Fibroblast of lung (primary cell): Measurements from ENCODE around the gene SUV39H2. TPM values are rescaled to one million over a fixed set of nuclear protein-coding genes. Genes with fewer than 3 reads are reported as not detected.

ENCODE experiments used
- DNase-seq, 2 donors: peaks; one replicate each; pipeline versions ENCODE4 v3.0.0 to v3.0.0-alpha.2; 2010; ENCODE audit warnings: low read depth in 2 of 2
- H2AFZ ChIP-seq: 2 replicates; pipeline ENCODE4 v1.5.1; 2012; ENCODE audit warnings: low read length, control low read depth, inconsistent platforms
- H3K27ac ChIP-seq: 2 replicates; pipeline ENCODE4 v1.5.1; 2011; ENCODE audit warnings: low read length, control low read depth; ENCODE audit not compliant: insufficient read depth
- H3K27me3 ChIP-seq: 2 replicates; pipeline ENCODE4 v1.5.1; 2011; ENCODE audit warnings: mild to moderate bottlenecking, low read length; ENCODE audit not compliant: control insufficient read depth, insufficient read depth
- H3K36me3 ChIP-seq: 2 replicates; pipeline ENCODE4 v1.5.1; 2011; ENCODE audit warnings: low read length; ENCODE audit not compliant: control insufficient read depth, insufficient read depth
- H3K4me1 ChIP-seq: 2 replicates; pipeline ENCODE4 v1.5.1; 2011; ENCODE audit warnings: low read length; ENCODE audit not compliant: control insufficient read depth, insufficient read depth; ENCODE audit errors: extremely low read depth
- H3K4me2 ChIP-seq: 2 replicates; pipeline ENCODE4 v1.5.1; 2011; ENCODE audit warnings: low read length, control low read depth; ENCODE audit not compliant: insufficient read depth; ENCODE audit errors: extremely low read depth
- H3K4me3 ChIP-seq, 4 experiments: fragments of 200-600 bp in 1 of 4; sonication (generic) in 1 of 4; replicated peaks in 1 of 4; 2 replicates each; pipeline ENCODE4 v1.5.1; 2011 to 2016; ENCODE audit warnings: low read length in 4 of 4, low read depth in 3 of 4, mild to moderate bottlenecking in 3 of 4, control low read depth in 2 of 4, inconsistent platforms in 1 of 4, mixed read lengths in 1 of 4; ENCODE audit not compliant: insufficient read depth in 1 of 4; ENCODE audit errors: control extremely low read depth in 1 of 4
- H3K79me2 ChIP-seq: 2 replicates; pipeline ENCODE4 v1.5.1; 2012; ENCODE audit warnings: mild to moderate bottlenecking, low read length, inconsistent platforms; ENCODE audit not compliant: control insufficient read depth, insufficient read depth
- H3K9ac ChIP-seq: 2 replicates; pipeline ENCODE4 v1.5.1; 2011; ENCODE audit warnings: mild to moderate bottlenecking, low read length, control low read depth; ENCODE audit not compliant: insufficient read depth
- H3K9me3 ChIP-seq: 2 replicates; pipeline ENCODE4 v1.5.1; 2012; ENCODE audit warnings: low read depth, low read length; ENCODE audit not compliant: control insufficient read depth, insufficient read depth
- H4K20me1 ChIP-seq: 2 replicates; pipeline ENCODE4 v1.5.1; 2011; ENCODE audit warnings: low read length; ENCODE audit not compliant: control insufficient read depth, insufficient read depth; ENCODE audit errors: extremely low read depth
- EZH2 ChIP-seq: IDR thresholded peaks from 2 replicates; pipeline ENCODE4 v1.5.1; 2012; ENCODE audit warnings: low read length, control low read depth, mild to moderate bottlenecking; ENCODE audit errors: missing control alignments
- polyA plus RNA-seq, 2 donors: library from polyadenylated mRNA; depleted of rRNA in 1 of 2; stranded (reverse) in 1 of 2; unstranded in 1 of 2; fragments of >200 nt; gene quantifications; 2 replicates each; pipeline ENCODE4 v1.2.1, GENCODE V29; 2011 to 2012; ENCODE audit warnings: missing spikeins in 1 of 2
- total RNA-seq: library from RNA; depleted of rRNA; stranded (reverse); fragments of >200 nt; gene quantifications from 2 replicates; pipeline ENCODE4 v1.2.1, GENCODE V29; 2014
- TF ChIP-seq, protein P1 (sequence below), 2 donors: IDR thresholded peaks in 1 of 2; conservative IDR thresholded peaks in 1 of 2; 1 replicate in 1 of 2; 2 replicates in 1 of 2; pipeline ENCODE4 v1.5.1; 2011 to 2012; ENCODE audit warnings: low read length in 2 of 2, control low read depth in 1 of 2, inconsistent platforms in 1 of 2, low read depth in 1 of 2, mild to moderate bottlenecking in 1 of 2

The SUV39H2 gene
- total and polyA plus RNA-seq, 2 donors (not counting 1 experiment from before 2014, with no cell fraction given), result 8.1 to 9.9 TPM

DNA sequence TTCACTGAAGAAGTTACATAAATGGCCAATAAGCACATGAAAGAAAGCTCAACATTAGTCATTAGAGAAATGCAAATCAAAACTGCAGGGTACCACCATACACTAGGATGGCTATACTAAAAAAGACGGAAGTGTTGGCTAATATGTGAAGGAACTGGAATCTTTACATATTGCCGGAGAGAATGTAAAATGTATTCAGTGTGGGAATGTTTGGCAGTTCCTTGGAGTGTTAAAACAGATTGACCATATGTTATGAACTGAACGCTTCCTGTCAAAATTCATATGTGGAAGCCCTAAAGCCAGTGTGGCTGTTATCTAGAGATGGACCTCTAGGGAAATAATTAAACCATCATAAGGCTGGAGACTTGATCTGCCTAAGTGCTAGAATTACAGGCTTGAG, 33.1 kb downstream of the SUV39H2 start:
- TF ChIP-seq EZH2, result no peak
- TF ChIP-seq, protein P1, sequence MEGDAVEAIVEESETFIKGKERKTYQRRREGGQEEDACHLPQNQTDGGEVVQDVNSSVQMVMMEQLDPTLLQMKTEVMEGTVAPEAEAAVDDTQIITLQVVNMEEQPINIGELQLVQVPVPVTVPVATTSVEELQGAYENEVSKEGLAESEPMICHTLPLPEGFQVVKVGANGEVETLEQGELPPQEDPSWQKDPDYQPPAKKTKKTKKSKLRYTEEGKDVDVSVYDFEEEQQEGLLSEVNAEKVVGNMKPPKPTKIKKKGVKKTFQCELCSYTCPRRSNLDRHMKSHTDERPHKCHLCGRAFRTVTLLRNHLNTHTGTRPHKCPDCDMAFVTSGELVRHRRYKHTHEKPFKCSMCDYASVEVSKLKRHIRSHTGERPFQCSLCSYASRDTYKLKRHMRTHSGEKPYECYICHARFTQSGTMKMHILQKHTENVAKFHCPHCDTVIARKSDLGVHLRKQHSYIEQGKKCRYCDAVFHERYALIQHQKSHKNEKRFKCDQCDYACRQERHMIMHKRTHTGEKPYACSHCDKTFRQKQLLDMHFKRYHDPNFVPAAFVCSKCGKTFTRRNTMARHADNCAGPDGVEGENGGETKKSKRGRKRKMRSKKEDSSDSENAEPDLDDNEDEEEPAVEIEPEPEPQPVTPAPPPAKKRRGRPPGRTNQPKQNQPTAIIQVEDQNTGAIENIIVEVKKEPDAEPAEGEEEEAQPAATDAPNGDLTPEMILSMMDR (conservative IDR thresholded peaks at IDR 0.05 in 1 of 2, IDR thresholded peaks at IDR 0.05 in 1 of 2; ENCODE audit: low read depth in 1 of 2, low read length in 2 of 2), result no peak
- no peaks in the 10 kb centered on the region for H3K27me3 ChIP-seq
- no peak for DNase-seq
- H3K4me3 ChIP-seq, result no peak overlapping the region
- H4K20me1 ChIP-seq, result no peaks in the 10 kb centered on the region
- no peak overlapping the region for H3K27ac ChIP-seq
- no peak overlapping the region for H3K9ac ChIP-seq
- H3K4me1 ChIP-seq, result no peaks in the 10 kb centered on the region
- no peaks in the 10 kb centered on the region for H3K9me3 ChIP-seq
- H3K79me2 ChIP-seq, result no peaks in the 10 kb centered on the region
- H2AFZ ChIP-seq, result no peak overlapping the region
- no peak overlapping the region for H3K4me2 ChIP-seq
- H3K36me3 ChIP-seq, result peaks cover 8% of the 10 kb centered on the region

GRCh38 chr10:14916600-14916999, 37.9 kb downstream of the SUV39H2 start:
- Histone ChIP-seq H2AFZ (no peak overlapping the region), H3K4me3 (no peak overlapping the region), H3K79me2 (no peaks in the 10 kb centered on the region), H3K4me2 (no peak overlapping the region), H3K36me3 (peaks cover 13% of the 10 kb centered on the region), H4K20me1 (no peaks in the 10 kb centered on the region), H3K9ac (no peak overlapping the region), H3K27ac (no peak overlapping the region), H3K9me3 (no peaks in the 10 kb centered on the region), H3K27me3 (no peaks in the 10 kb centered on the region), H3K4me1 (no peaks in the 10 kb centered on the region)
- DNase-seq, result no peak
- TF ChIP-seq, protein P1 (conservative IDR thresholded peaks at IDR 0.05 in 1 of 2, IDR thresholded peaks at IDR 0.05 in 1 of 2; ENCODE audit: low read depth in 1 of 2, low read length in 2 of 2), result no peak
- TF ChIP-seq EZH2, result no peak

- Histone ChIP-seq H3K9ac (no peak overlapping the region), H2AFZ (no peak overlapping the region), H3K9me3 (no peaks in the 10 kb centered on the region), H3K36me3 (peaks cover 19% of the 10 kb centered on the region), H3K4me1 (no peaks in the 10 kb centered on the region), H3K27ac (no peak overlapping the region), H3K4me3 (no peak overlapping the region), H3K79me2 (no peaks in the 10 kb centered on the region), H4K20me1 (no peaks in the 10 kb centered on the region), H3K27me3 (no peaks in the 10 kb centered on the region), H3K4me2 (no peak overlapping the region)
- TF ChIP-seq, protein P1 (conservative IDR thresholded peaks at IDR 0.05 in 1 of 2, IDR thresholded peaks at IDR 0.05 in 1 of 2; ENCODE audit: low read depth in 1 of 2, low read length in 2 of 2), result no peak
- no peak for TF ChIP-seq EZH2
- DNase-seq, result no peak
Measured at GRCh38 chr10:14917827-14918226, 39.2 kb downstream of the SUV39H2 start.
